HepG2 (cell line): ENCODE results near the gene GART. TPM values are rescaled to one million over a fixed set of nuclear protein-coding genes. Genes with fewer than 3 reads are reported as not detected.

ENCODE experiments used
- ATAC-seq: fragments of 200-7000 bp; cut with Tn5 transposase; 3 replicates; pipeline ENCODE4 v1.9.1; 2020; ENCODE audit warnings: mild to moderate bottlenecking, moderate library complexity
- BruUV-seq: library from RNA; stranded (reverse); fragments of 400-500 nt; replicated peaks from 2 replicates; lab custom pipeline; 2021; lab: Mats Ljungman, UMichigan
- CTCF ChIA-PET: fragments of 300-600 bp; formaldehyde crosslinking; extraction: SDS; loops from one replicate; lab custom pipeline; 2021; ENCODE audit warnings: low total read pairs, inconsistent platforms, low intra/inter-chr PET ratio; lab: Yijun Ruan, JAX
- POLR2A ChIA-PET: fragments of 350-600 bp; sonication (Branson Sonifier 250); formaldehyde crosslinking; loops from one replicate; lab custom pipeline; 2020; ENCODE audit warnings: antibody characterized with exemption, inconsistent platforms; lab: Yijun Ruan, JAX
- DNase-seq: peaks from one replicate; pipeline ENCODE4 v3.0.0-alpha.2; 2015; ENCODE audit warnings: low spot score
- FAIRE-seq: peaks from 3 replicates; lab custom pipeline; 2011; peaks lifted over from hg19 to GRCh38; lab: Jason Lieb, UNC
- H2AFZ ChIP-seq: one replicate; pipeline ENCODE4 v1.6.1; 2011; ENCODE audit warnings: low read length, inconsistent platforms
- H3K27ac ChIP-seq: fragments of 300-600 bp; 3 replicates; pipeline ENCODE4 v1.8.0; 2011; ENCODE audit warnings: mixed run types, mild to moderate bottlenecking, mixed read lengths, low read length, inconsistent platforms; ENCODE audit not compliant: insufficient read depth; ENCODE audit errors: extremely low read length
- H3K27me3 ChIP-seq, 2 experiments: fragments of 200-600 bp in 1 of 2; 2 replicates in 1 of 2; 3 replicates in 1 of 2; pipeline versions ENCODE4 v1.6.0 to v1.8.0; 2011; ENCODE audit warnings: low read length in 2 of 2, mild to moderate bottlenecking in 2 of 2, moderate library complexity in 2 of 2, inconsistent platforms in 1 of 2; ENCODE audit not compliant: insufficient read depth in 2 of 2, control insufficient read depth in 1 of 2
- H3K36me3 ChIP-seq, 2 experiments: fragments of 200-600 bp in 1 of 2; replicated peaks in 1 of 2; 2 replicates in 1 of 2; 3 replicates in 1 of 2; pipeline versions ENCODE4 v1.5.1 to v1.8.0; 2011; ENCODE audit warnings: low read length in 2 of 2, inconsistent platforms in 1 of 2; ENCODE audit not compliant: insufficient read depth in 2 of 2, control insufficient read depth in 1 of 2
- H3K4me1 ChIP-seq: 2 replicates; pipeline ENCODE4 v1.5.1; 2012; ENCODE audit warnings: low read length, inconsistent platforms; ENCODE audit not compliant: insufficient read depth
- H3K4me2 ChIP-seq: 2 replicates; pipeline ENCODE4 v1.6.0; 2011; ENCODE audit warnings: low read depth, low read length, inconsistent platforms
- H3K4me3 ChIP-seq, 3 experiments: fragments of 200-600 bp in 1 of 3; sonication (generic), shearing (Covaris generic) in 1 of 3; replicated peaks in 1 of 3; 2 replicates each; pipeline ENCODE4 v1.5.1; 2011 to 2016; ENCODE audit warnings: low read length in 3 of 3, inconsistent platforms in 2 of 3, low read depth in 2 of 3, mild to moderate bottlenecking in 2 of 3, control low read depth in 1 of 3, mixed read lengths in 1 of 3; ENCODE audit not compliant: insufficient read depth in 1 of 3
- H3K79me2 ChIP-seq: one replicate; pipeline ENCODE4 v1.6.1; 2011; ENCODE audit warnings: low read length, inconsistent platforms; ENCODE audit not compliant: insufficient read depth
- H3K9ac ChIP-seq: 2 replicates; pipeline ENCODE4 v1.6.0; 2011; ENCODE audit warnings: mild to moderate bottlenecking, low read depth, low read length, inconsistent platforms; ENCODE audit not compliant: insufficient read depth
- H3K9me3 ChIP-seq: 2 replicates; pipeline ENCODE4 v1.5.1; 2012; ENCODE audit warnings: mild to moderate bottlenecking, low read length
- H4K20me1 ChIP-seq: 2 replicates; pipeline ENCODE4 v1.6.0; 2011; ENCODE audit warnings: inconsistent platforms, mild to moderate bottlenecking, low read length, moderate library complexity; ENCODE audit not compliant: insufficient read depth
- ASH2L ChIP-seq: fragments of 300-600, 200-600 bp; sonication (generic); IDR thresholded peaks from 2 replicates; pipeline ENCODE4 v1.7.0; 2017; ENCODE audit warnings: low read depth, mild to moderate bottlenecking, moderate library complexity, mixed read lengths, low read length; ENCODE audit not compliant: insufficient read length
- ELF3 ChIP-seq: IDR thresholded peaks from 2 replicates; pipeline ENCODE4 v1.6.1; 2016; ENCODE audit warnings: missing genetic modification reagents, missing compliant biosample characterization
- FOXJ3 ChIP-seq: sonication (generic); formaldehyde crosslinking; IDR thresholded peaks from 2 replicates; pipeline ENCODE4 v1.4.0; 2020; ENCODE audit warnings: missing genetic modification reagents, mild to moderate bottlenecking, borderline replicate concordance
- HOXA5 ChIP-seq: sonication (generic); formaldehyde crosslinking; IDR thresholded peaks from 2 replicates; pipeline ENCODE4 v1.4.0; 2020; ENCODE audit warnings: missing genetic modification reagents
- IRF1 ChIP-seq: sonication (generic); formaldehyde crosslinking; IDR thresholded peaks from 2 replicates; pipeline ENCODE4 v1.4.0; 2020; ENCODE audit warnings: low read depth, mild to moderate bottlenecking, missing genetic modification reagents
- KDM5A ChIP-seq: fragments of 200-600 bp; sonication (generic); IDR thresholded peaks from 2 replicates; pipeline ENCODE4 v1.7.0; 2018; ENCODE audit warnings: antibody characterized with exemption, mild to moderate bottlenecking, low read length, borderline replicate concordance
- KMT2B ChIP-seq: IDR thresholded peaks from 2 replicates; pipeline ENCODE4 v1.6.1; 2016; ENCODE audit warnings: missing genetic modification reagents, missing compliant biosample characterization
- MBD4 ChIP-seq: IDR thresholded peaks from 2 replicates; pipeline ENCODE4 v1.6.1; 2012; ENCODE audit warnings: low read length, inconsistent platforms, borderline replicate concordance
- MED13 ChIP-seq: sonication (generic); formaldehyde crosslinking; IDR thresholded peaks from 2 replicates; pipeline ENCODE4 v1.5.0; 2020; ENCODE audit warnings: missing genetic modification reagents
- SAP130 ChIP-seq: IDR thresholded peaks from 2 replicates; pipeline ENCODE4 v1.6.1; 2016; ENCODE audit warnings: low read depth
- SIN3A ChIP-seq: IDR thresholded peaks from 2 replicates; pipeline ENCODE4 v1.6.1; 2011; ENCODE audit warnings: low read depth, mild to moderate bottlenecking, control low read depth, low read length, borderline replicate concordance
- SP1 ChIP-seq, 2 experiments: fragments of 450-650 bp in 1 of 2; sonication (generic) in 1 of 2; formaldehyde crosslinking in 1 of 2; IDR thresholded peaks; 2 replicates each; pipeline versions ENCODE4 v1.4.0 to v1.6.1; 2016 to 2020; ENCODE audit warnings: missing genetic modification reagents in 1 of 2
- THRA ChIP-seq: sonication (generic); formaldehyde crosslinking; IDR thresholded peaks from 2 replicates; pipeline ENCODE4 v1.4.0; 2020; ENCODE audit warnings: missing genetic modification reagents, borderline replicate concordance
- ZNF281 ChIP-seq: sonication (generic); formaldehyde crosslinking; IDR thresholded peaks from 2 replicates; pipeline ENCODE4 v1.4.0; 2020; ENCODE audit warnings: missing genetic modification reagents, borderline replicate concordance
- ZNF749 ChIP-seq: sonication (generic); formaldehyde crosslinking; IDR thresholded peaks from 2 replicates; pipeline ENCODE4 v1.8.0; 2022; ENCODE audit warnings: mild to moderate bottlenecking, missing genetic modification reagents, moderate library complexity, borderline replicate concordance
- ZNF777 ChIP-seq: sonication (generic); formaldehyde crosslinking; IDR thresholded peaks from 2 replicates; pipeline ENCODE4 v1.4.0; 2020; ENCODE audit warnings: missing genetic modification reagents
- WGBS: methylation state at CpG from one replicate; pipeline ENCODE4 v1.1.6; 2017; ENCODE audit warnings: low lambda C conversion rate; 5-methylcytosine and 5-hydroxymethylcytosine counted together
- in situ Hi-C: cut with HindIII; loops from 2 replicates; pipeline ENCODE4 v1.10.0; 2017; ENCODE audit warnings: low pct_unique_long_range_greater_than_20kb; ENCODE audit not compliant: extremely low pct_ligation_motif_present
- intact Hi-C: fragments of 100-400 bp; cut with micrococcal nuclease; formaldehyde crosslinking; loops from one replicate; pipeline ENCODE4 v1.10.0; 2022; ENCODE audit not compliant: unreplicated experiment
- polyA plus RNA-seq, 8 experiments: library from polyadenylated mRNA; depleted of rRNA in 3 of 8; stranded (reverse) in 7 of 8; unstranded in 1 of 8; fragments of >200 nt; fragmentation: Illumina TruSeq in 4 of 8; extraction: Trizol in 4 of 8; gene quantifications; 2 replicates each; pipeline versions ENCODE4 v1.2.1 to v1.2.3, GENCODE V29; 2011 to 2016; ENCODE audit warnings: low read depth in 4 of 8, missing spikeins in 1 of 8, mixed read lengths in 1 of 8; ENCODE audit not compliant: insufficient read depth in 1 of 8
- total RNA-seq, 5 experiments: library from RNA; depleted of rRNA; stranded (reverse); fragments of >200 nt; fragmentation: Illumina TruSeq; extraction: Trizol; gene quantifications; 2 replicates each; pipeline ENCODE4 v1.2.3, GENCODE V29; 2016; ENCODE audit warnings: low read depth in 1 of 5

The GART gene
- total and polyA plus RNA-seq, 2 of the 13 experiments (the other 11 are each of a cell fraction or from before 2014, with no cell fraction given) = 17.9 to 109 TPM

GRCh38 chr21:33543505-33544129 lies 1.7 kb upstream of the GART start:
- POLR2A ChIA-PET = interaction anchor here (0.6 to 2.7 kb wide), 10 partner anchors 8 to 101 kb away, joined by 3 to 19 read pairs (median 4); partner anchors contain the start of genes DNAJC28, DONSON and TMEM50B
- peak overlapping the region; percentile 87 for H3K4me2 ChIP-seq
- H3K27ac ChIP-seq = peak overlapping the region; percentile 100
- no peak for FAIRE-seq
- no peak overlapping the region for H2AFZ ChIP-seq
- DNase-seq = no peak
- H3K4me1 ChIP-seq = peaks cover 26% of the 10 kb centered on the region
- H3K9me3 ChIP-seq = no peaks in the 10 kb centered on the region
- ATAC-seq = peak; percentile 27
- H4K20me1 ChIP-seq = peaks cover 45% of the 10 kb centered on the region
- TF ChIP-seq FOXJ3 (CRISPR knock-in tag) (0 out of 2 replicates have a peak, but pooled peaks have one; percentile 1), THRA (CRISPR knock-in tag) (no peak), KDM5A (peak; percentile 85), SIN3A (peak; percentile 49; the same call in 1 of the 2 replicates), KMT2B (CRISPR knock-in tag) (0 out of 2 replicates have a peak, but pooled peaks have one; percentile 44), ZNF749 (CRISPR knock-in tag) (0 out of 2 replicates have a peak, but pooled peaks have one; percentile 18), ASH2L (peak; percentile 72), MBD4 (0 out of 2 replicates have a peak, but pooled peaks have one; percentile 65), SP1 (IDR thresholded peaks at IDR 0.05) (no peak), SP1 (CRISPR knock-in tag; IDR thresholded peaks at IDR 0.05) (0 out of 2 replicates have a peak, but pooled peaks have one; percentile 23), ZNF777 (CRISPR knock-in tag) (0 out of 2 replicates have a peak, but pooled peaks have one; percentile 7), HOXA5 (CRISPR knock-in tag) (0 out of 2 replicates have a peak, but pooled peaks have one; percentile 1), SAP130 (CRISPR knock-in tag) (peak; percentile 52), MED13 (CRISPR knock-in tag) (no peak), IRF1 (CRISPR knock-in tag) (no peak), ZNF281 (CRISPR knock-in tag) (peak; percentile 84), ELF3 (CRISPR knock-in tag) (peak; percentile 6; the same call in 1 of the 2 replicates)
- CTCF ChIA-PET = no interaction called here
- intact Hi-C loops (loop anchor here (2.0 to 5.0 kb wide), 2 partner anchors 15 to 44 kb away; partner anchors contain the start of gene DONSON), in situ Hi-C loops (no loop called here)
- BruUV-seq = no TSS peak
- under 1% methylated on average over 26 of the region's 26 CpGs for WGBS
- H3K27me3 ChIP-seq = no peaks in the 10 kb centered on the region; a peak in 1 of 5 replicates
- peaks cover 85% of the 10 kb centered on the region for H3K79me2 ChIP-seq
- H3K9ac ChIP-seq = peak overlapping the region; percentile 100
- H3K4me3 ChIP-seq = peak overlapping the region; percentile 85 to 98 (median 91)
- peaks cover 2 to 22% of the 10 kb centered on the region in 2 experiments; a peak in 4 of 5 replicates for H3K36me3 ChIP-seq
